ENCODE measurements around the gene PCDHB14.

DNA sequence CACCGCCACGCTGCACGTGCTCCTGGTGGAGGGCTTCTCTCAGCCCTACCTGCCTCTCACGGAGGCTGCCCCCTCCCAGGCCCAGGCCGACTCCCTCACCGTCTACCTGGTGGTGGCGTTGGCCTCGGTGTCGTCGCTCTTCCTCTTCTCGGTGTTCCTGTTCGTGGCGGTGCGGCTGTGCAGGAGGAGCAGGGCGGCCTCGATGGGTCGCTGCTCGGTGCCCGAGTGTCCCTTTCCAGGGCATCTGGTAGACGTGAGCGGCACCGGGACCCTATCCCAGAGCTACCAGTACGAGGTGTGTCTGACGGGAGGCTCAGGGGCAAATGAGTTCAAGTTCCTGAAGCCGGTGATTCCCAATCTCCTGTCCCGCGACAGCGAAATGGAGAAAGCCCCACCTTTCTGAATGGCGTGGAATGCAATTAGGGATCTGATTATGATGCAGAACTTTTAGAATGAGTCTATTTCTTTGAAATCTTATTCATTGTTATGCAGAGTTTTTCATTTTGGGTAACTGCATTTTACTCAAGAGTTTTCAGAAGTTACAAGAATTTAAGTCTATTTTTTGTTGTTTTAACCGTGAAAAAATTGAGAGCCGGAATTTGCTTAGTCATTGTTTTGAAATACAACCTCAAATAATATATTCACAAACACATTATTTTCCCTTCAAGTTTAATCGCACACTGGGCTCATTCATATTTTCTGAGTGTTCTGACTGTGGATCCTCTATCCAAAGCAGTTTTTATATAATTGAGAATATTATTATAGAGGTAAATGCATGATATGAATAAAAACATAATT lies 13.6 kb downstream of the PCDHB14 start:
- TF ChIP-seq, protein P1, sequence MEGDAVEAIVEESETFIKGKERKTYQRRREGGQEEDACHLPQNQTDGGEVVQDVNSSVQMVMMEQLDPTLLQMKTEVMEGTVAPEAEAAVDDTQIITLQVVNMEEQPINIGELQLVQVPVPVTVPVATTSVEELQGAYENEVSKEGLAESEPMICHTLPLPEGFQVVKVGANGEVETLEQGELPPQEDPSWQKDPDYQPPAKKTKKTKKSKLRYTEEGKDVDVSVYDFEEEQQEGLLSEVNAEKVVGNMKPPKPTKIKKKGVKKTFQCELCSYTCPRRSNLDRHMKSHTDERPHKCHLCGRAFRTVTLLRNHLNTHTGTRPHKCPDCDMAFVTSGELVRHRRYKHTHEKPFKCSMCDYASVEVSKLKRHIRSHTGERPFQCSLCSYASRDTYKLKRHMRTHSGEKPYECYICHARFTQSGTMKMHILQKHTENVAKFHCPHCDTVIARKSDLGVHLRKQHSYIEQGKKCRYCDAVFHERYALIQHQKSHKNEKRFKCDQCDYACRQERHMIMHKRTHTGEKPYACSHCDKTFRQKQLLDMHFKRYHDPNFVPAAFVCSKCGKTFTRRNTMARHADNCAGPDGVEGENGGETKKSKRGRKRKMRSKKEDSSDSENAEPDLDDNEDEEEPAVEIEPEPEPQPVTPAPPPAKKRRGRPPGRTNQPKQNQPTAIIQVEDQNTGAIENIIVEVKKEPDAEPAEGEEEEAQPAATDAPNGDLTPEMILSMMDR (optimal IDR thresholded peaks at IDR 0.05 in 1 of 3, IDR thresholded peaks at IDR 0.05 in 1 of 3, conservative IDR thresholded peaks at IDR 0.05 in 1 of 3; ENCODE audit: extremely low read depth in 1 of 3, insufficient read depth in 2 of 3, low read length in 3 of 3): no peak
- TF ChIP-seq EZH2 (IDR thresholded peaks at IDR 0.05; ENCODE audit: low read length): no peak

All from keratinocyte (primary cell).